ENCODE data around the gene AP3S2. TPM values are rescaled to one million over a fixed set of nuclear protein-coding genes. Genes with fewer than 3 reads are reported as not detected.

Gene AP3S2
- total and polyA plus RNA-seq, 2 of the 13 experiments (the other 11 are each of a cell fraction or from before 2014, with no cell fraction given), result 17.6 to 44.4 TPM

DNA sequence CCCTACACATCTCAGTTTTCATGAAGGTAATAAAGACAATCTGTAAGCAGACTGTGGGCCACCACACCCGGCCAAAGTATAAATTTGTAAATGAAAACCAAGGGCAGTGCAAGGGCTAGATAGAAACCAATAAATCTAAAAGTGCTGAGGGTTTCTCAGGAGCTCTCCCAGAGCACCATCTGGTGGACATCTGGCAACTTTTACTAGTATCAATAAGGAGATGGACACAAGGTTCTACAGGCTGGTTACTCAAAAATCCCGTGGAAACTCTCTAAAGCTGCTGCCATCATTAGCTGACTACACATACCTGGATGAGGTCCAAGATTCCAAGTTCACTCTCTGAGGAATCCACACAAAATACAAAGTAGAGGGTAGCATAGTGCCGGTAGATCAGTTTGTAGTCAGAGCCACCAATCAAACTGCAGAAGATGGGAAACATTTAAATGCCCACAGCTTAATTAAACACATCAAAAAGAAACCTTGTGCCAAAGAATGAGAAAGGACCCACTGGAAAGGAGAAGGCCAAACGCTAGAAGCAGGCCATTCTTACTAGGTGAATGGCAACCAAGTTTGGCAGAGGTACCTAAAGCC is 5.5 kb downstream of the AP3S2 start (continued):
- TF ChIP-seq MED1 (CRISPR knock-in tag; IDR thresholded peaks at IDR 0.05) (no peak), PHB2 (IDR thresholded peaks at IDR 0.05; ENCODE audit: partially characterized antibody) (no peak)
- TF ChIP-seq, protein P1, sequence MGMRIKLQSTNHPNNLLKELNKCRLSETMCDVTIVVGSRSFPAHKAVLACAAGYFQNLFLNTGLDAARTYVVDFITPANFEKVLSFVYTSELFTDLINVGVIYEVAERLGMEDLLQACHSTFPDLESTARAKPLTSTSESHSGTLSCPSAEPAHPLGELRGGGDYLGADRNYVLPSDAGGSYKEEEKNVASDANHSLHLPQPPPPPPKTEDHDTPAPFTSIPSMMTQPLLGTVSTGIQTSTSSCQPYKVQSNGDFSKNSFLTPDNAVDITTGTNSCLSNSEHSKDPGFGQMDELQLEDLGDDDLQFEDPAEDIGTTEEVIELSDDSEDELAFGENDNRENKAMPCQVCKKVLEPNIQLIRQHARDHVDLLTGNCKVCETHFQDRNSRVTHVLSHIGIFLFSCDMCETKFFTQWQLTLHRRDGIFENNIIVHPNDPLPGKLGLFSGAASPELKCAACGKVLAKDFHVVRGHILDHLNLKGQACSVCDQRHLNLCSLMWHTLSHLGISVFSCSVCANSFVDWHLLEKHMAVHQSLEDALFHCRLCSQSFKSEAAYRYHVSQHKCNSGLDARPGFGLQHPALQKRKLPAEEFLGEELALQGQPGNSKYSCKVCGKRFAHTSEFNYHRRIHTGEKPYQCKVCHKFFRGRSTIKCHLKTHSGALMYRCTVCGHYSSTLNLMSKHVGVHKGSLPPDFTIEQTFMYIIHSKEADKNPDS (CRISPR knock-in tag; IDR thresholded peaks at IDR 0.05), result no peak
- TF ChIP-seq, protein P2, sequence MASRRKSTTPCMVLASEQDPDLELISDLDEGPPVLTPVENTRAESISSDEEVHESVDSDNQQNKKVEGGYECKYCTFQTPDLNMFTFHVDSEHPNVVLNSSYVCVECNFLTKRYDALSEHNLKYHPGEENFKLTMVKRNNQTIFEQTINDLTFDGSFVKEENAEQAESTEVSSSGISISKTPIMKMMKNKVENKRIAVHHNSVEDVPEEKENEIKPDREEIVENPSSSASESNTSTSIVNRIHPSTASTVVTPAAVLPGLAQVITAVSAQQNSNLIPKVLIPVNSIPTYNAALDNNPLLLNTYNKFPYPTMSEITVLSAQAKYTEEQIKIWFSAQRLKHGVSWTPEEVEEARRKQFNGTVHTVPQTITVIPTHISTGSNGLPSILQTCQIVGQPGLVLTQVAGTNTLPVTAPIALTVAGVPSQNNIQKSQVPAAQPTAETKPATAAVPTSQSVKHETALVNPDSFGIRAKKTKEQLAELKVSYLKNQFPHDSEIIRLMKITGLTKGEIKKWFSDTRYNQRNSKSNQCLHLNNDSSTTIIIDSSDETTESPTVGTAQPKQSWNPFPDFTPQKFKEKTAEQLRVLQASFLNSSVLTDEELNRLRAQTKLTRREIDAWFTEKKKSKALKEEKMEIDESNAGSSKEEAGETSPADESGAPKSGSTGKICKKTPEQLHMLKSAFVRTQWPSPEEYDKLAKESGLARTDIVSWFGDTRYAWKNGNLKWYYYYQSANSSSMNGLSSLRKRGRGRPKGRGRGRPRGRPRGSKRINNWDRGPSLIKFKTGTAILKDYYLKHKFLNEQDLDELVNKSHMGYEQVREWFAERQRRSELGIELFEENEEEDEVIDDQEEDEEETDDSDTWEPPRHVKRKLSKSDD (CRISPR knock-in tag; IDR thresholded peaks at IDR 0.05; ENCODE audit: low read depth), result no peak

DNA sequence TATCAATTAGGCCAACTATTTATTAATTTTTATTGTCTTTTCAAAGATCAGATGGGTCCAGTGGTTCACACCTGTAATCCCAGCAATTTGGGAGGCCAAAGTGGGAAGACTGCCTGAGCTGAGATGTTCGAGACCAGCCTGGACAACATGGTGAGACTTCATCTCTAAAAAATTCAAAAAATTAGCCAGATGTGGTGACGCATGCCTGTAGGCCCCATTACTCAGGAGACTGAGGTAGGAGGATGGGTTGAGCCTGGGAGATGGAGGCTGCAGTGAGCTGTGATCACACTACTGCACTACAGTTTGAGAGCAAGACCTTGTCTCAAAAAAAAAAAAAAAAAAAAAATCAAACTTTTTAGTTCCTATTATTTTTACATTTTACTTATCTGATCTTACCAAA is 8.2 kb downstream of the AP3S2 start:
- ChIA-PET CTCF (ENCODE audit: low intra/inter-chr PET ratio, low total read pairs) (no interaction called here), POLR2A (no interaction called here)
- FAIRE-seq (no peak), ATAC-seq (no peak), DNase-seq (ENCODE audit: low spot score) (no peak)
- Histone ChIP-seq H3K9ac (ENCODE audit: insufficient read depth, low read depth, low read length) (no peak overlapping the region), H3K4me3 (replicated peaks in 1 of 3; ENCODE audit: insufficient read depth in 1 of 3, low read depth in 2 of 3, low read length in 3 of 3) (no peak overlapping the region), H3K4me2 (ENCODE audit: low read depth, low read length) (no peak overlapping the region), H3K27me3 (ENCODE audit: control insufficient read depth in 1 of 2, insufficient read depth in 2 of 2, low read length in 2 of 2) (no peaks in the 10 kb centered on the region), H2AFZ (ENCODE audit: low read length) (no peak overlapping the region), H3K4me1 (ENCODE audit: insufficient read depth, low read length) (no peaks in the 10 kb centered on the region), H3K27ac (ENCODE audit: extremely low read length, insufficient read depth, low read length) (no peak overlapping the region), H3K79me2 (ENCODE audit: insufficient read depth, low read length) (no peaks in the 10 kb centered on the region), H3K36me3 (replicated peaks in 1 of 2; ENCODE audit: control insufficient read depth in 1 of 2, insufficient read depth in 2 of 2, low read length in 2 of 2) (peaks cover 7 to 56% of the 10 kb centered on the region in 2 experiments), H4K20me1 (ENCODE audit: insufficient read depth, low read length) (no peaks in the 10 kb centered on the region), H3K9me3 (ENCODE audit: low read length) (no peaks in the 10 kb centered on the region)
- in situ Hi-C loops (cut with HindIII; ENCODE audit: extremely low pct_ligation_motif_present, low pct_unique_long_range_greater_than_20kb), result no loop called here
- 97% methylated on average over 2 of the region's 2 CpGs for WGBS (ENCODE audit: low lambda C conversion rate)
- intact Hi-C loops (cut with micrococcal nuclease; ENCODE audit: unreplicated experiment), result no loop called here
- BruUV-seq (replicated peaks), result no TSS peak
- no peak for TF ChIP-seq ELF1 (CRISPR knock-in tag; IDR thresholded peaks at IDR 0.05)
- TF ChIP-seq, protein P3, sequence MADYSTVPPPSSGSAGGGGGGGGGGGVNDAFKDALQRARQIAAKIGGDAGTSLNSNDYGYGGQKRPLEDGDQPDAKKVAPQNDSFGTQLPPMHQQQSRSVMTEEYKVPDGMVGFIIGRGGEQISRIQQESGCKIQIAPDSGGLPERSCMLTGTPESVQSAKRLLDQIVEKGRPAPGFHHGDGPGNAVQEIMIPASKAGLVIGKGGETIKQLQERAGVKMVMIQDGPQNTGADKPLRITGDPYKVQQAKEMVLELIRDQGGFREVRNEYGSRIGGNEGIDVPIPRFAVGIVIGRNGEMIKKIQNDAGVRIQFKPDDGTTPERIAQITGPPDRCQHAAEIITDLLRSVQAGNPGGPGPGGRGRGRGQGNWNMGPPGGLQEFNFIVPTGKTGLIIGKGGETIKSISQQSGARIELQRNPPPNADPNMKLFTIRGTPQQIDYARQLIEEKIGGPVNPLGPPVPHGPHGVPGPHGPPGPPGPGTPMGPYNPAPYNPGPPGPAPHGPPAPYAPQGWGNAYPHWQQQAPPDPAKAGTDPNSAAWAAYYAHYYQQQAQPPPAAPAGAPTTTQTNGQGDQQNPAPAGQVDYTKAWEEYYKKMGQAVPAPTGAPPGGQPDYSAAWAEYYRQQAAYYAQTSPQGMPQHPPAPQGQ (CRISPR knock-in tag; IDR thresholded peaks at IDR 0.05; ENCODE audit: borderline replicate concordance), result no peak
- no peak for TF ChIP-seq ZSCAN30 (CRISPR knock-in tag; IDR thresholded peaks at IDR 0.05)
- TF ChIP-seq PHF20 (CRISPR knock-in tag; IDR thresholded peaks at IDR 0.05), result no peak
- TF ChIP-seq ETV5 (CRISPR knock-in tag; IDR thresholded peaks at IDR 0.05; ENCODE audit: borderline replicate concordance), result no peak
- TF ChIP-seq E2F5 (CRISPR knock-in tag; conservative IDR thresholded peaks at IDR 0.05), result no peak
- TF ChIP-seq, protein P4, sequence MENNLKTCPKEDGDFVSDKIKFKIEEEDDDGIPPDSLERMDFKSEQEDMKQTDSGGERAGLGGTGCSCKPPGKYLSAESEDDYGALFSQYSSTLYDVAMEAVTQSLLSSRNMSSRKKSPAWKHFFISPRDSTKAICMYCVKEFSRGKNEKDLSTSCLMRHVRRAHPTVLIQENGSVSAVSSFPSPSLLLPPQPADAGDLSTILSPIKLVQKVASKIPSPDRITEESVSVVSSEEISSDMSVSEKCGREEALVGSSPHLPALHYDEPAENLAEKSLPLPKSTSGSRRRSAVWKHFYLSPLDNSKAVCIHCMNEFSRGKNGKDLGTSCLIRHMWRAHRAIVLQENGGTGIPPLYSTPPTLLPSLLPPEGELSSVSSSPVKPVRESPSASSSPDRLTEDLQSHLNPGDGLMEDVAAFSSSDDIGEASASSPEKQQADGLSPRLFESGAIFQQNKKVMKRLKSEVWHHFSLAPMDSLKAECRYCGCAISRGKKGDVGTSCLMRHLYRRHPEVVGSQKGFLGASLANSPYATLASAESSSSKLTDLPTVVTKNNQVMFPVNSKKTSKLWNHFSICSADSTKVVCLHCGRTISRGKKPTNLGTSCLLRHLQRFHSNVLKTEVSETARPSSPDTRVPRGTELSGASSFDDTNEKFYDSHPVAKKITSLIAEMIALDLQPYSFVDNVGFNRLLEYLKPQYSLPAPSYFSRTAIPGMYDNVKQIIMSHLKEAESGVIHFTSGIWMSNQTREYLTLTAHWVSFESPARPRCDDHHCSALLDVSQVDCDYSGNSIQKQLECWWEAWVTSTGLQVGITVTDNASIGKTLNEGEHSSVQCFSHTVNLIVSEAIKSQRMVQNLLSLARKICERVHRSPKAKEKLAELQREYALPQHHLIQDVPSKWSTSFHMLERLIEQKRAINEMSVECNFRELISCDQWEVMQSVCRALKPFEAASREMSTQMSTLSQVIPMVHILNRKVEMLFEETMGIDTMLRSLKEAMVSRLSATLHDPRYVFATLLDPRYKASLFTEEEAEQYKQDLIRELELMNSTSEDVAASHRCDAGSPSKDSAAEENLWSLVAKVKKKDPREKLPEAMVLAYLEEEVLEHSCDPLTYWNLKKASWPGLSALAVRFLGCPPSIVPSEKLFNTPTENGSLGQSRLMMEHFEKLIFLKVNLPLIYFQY (CRISPR knock-in tag; IDR thresholded peaks at IDR 0.05; ENCODE audit: borderline replicate concordance), result no peak

All from HepG2 (cell line).